Activated T-cell treated with anti-CD3 and anti-CD28 coated beads, Interleukin-2, amount 50 U/mL, for 72 hours (primary cell): ENCODE data around the gene PTHLH. TPM values are rescaled to one million over a fixed set of nuclear protein-coding genes. Genes with fewer than 3 reads are reported as not detected.

Experiments used
- ATAC-seq, 2 donors: fragments of 150-1000 bp; cut with Tn5 transposase; replicated peaks in 1 of 2; 2 replicates each; pipeline ENCODE4 v1.10.0; 2021; ENCODE audit warnings: moderate library complexity in 2 of 2, mild to moderate bottlenecking in 1 of 2
- DNase-seq, 2 donors: peaks; one replicate each; pipeline ENCODE4 v3.0.0; 2021 to 2022; ENCODE audit warnings: mixed read lengths in 1 of 2
- H3K27ac Mint-ChIP-seq: one replicate; pipeline ENCODE4 v1.8.0; 2022; ENCODE audit warnings: mild to moderate bottlenecking, moderate library complexity, mixed read lengths
- H3K27me3 Mint-ChIP-seq: one replicate; pipeline ENCODE4 v1.8.0; 2022; ENCODE audit warnings: low read depth, mixed read lengths
- H3K36me3 Mint-ChIP-seq, 2 donors: one replicate each; pipeline ENCODE4 v1.8.0; 2022; ENCODE audit warnings: mixed read lengths in 2 of 2, mild to moderate bottlenecking in 1 of 2; ENCODE audit not compliant: insufficient read depth in 2 of 2
- H3K4me1 Mint-ChIP-seq: one replicate; pipeline ENCODE4 v1.8.0; 2022; ENCODE audit warnings: low read depth, mixed read lengths
- H3K4me3 Mint-ChIP-seq, 2 donors: one replicate each; pipeline ENCODE4 v1.8.0; 2022; ENCODE audit warnings: mild to moderate bottlenecking in 2 of 2, mixed read lengths in 2 of 2, moderate library complexity in 2 of 2
- H3K9me3 Mint-ChIP-seq, 2 donors: one replicate each; pipeline ENCODE4 v1.8.0; 2022; ENCODE audit warnings: mixed read lengths in 2 of 2
- total RNA-seq, 2 donors: library from RNA; stranded (reverse); gene quantifications; one replicate each; pipeline ENCODE4 v1.2.3, GENCODE V29; 2022

The PTHLH gene
- total RNA-seq, 2 donors from 2014 or later: not detected

GRCh38 chr12:27951898-27952297 is 20.6 kb downstream of the PTHLH start:
- DNase-seq: no peak
- Mint-ChIP-seq H3K27ac (no peak overlapping the region), H3K27me3 (peaks cover 25% of the 10 kb centered on the region), H3K36me3 (no peaks in the 10 kb centered on the region), H3K9me3 (no peaks in the 10 kb centered on the region), H3K4me1 (no peaks in the 10 kb centered on the region), H3K4me3 (no peak overlapping the region)
- ATAC-seq: no peak

DNA sequence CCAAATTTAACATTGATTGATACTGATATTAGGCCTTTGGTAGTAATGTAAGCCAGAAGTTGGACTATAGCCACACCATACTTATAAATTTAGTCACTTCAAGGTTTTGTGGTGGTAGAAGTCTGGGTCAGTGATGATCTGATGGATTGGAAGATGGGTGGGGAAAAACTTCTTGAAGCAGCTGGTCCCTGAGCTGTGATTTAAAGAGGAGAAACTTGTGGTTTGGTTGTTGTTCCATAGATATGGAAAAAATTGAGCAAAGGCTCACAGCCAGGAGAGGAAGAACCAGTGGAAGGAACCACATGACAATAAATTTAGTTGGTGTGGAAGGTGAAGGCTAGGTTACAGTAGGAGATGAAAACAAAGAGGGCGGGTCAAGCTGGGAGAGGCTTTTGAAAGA is 26.1 kb downstream of the PTHLH start:
- Mint-ChIP-seq H3K4me1 (no peaks in the 10 kb centered on the region), H3K27me3 (peaks cover 33% of the 10 kb centered on the region), H3K27ac (no peak overlapping the region), H3K9me3 (no peaks in the 10 kb centered on the region), H3K36me3 (no peaks in the 10 kb centered on the region), H3K4me3 (no peak overlapping the region)
- DNase-seq: no peak
- ATAC-seq: no peak

GRCh38 chr12:27940756-27941402 is 31.7 kb downstream of the PTHLH start:
- H3K27ac Mint-ChIP-seq: no peak overlapping the region
- ATAC-seq (peak; percentile 58 to 82), DNase-seq (peak; percentile 66 to 71)
- no peaks in the 10 kb centered on the region for H3K36me3 Mint-ChIP-seq
- no peak overlapping the region for H3K4me3 Mint-ChIP-seq
- H3K27me3 Mint-ChIP-seq: peaks cover 28% of the 10 kb centered on the region
- no peaks in the 10 kb centered on the region for H3K9me3 Mint-ChIP-seq
- peaks cover 5% of the 10 kb centered on the region for H3K4me1 Mint-ChIP-seq

DNA sequence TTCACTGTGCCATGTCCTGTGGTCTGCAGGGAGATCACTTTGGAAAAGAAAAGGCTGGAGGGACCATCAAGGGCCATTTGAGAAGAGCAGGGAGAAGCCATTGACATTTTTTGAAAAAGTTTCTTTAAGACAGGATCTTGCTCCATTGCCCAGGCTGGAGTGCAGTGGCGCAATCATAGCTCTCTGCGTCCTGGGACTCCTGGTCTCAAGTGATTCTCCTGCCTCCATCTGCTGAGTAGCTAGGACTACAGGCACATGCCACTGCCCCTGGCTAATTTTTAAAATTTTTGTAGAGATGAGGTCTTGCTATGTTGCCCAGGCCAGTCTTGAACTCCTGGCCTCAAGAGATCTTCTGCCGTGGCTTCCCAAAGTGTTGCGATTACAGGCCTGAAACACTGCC is 32.3 kb downstream of the PTHLH start:
- H3K9me3 Mint-ChIP-seq: no peaks in the 10 kb centered on the region
- H3K27ac Mint-ChIP-seq: no peak overlapping the region
- H3K36me3 Mint-ChIP-seq: no peaks in the 10 kb centered on the region
- no peak for ATAC-seq
- no peak overlapping the region for H3K4me3 Mint-ChIP-seq
- peaks cover 28% of the 10 kb centered on the region for H3K27me3 Mint-ChIP-seq
- DNase-seq: no peak
- peaks cover 5% of the 10 kb centered on the region for H3K4me1 Mint-ChIP-seq

- Mint-ChIP-seq H3K9me3 (no peaks in the 10 kb centered on the region), H3K4me3 (no peak overlapping the region), H3K27ac (no peak overlapping the region), H3K4me1 (peaks cover 5% of the 10 kb centered on the region), H3K36me3 (no peaks in the 10 kb centered on the region), H3K27me3 (peaks cover 21% of the 10 kb centered on the region)
- no peak for ATAC-seq
- DNase-seq: no peak
These were observed 34.8 kb downstream of the PTHLH start for GRCh38 chr12:27937768-27938167.

- Mint-ChIP-seq H3K9me3 (peaks cover 0 to 2% of the 10 kb centered on the region in 2 donors), H3K4me3 (no peak overlapping the region), H3K27ac (no peak overlapping the region), H3K4me1 (peaks cover 5% of the 10 kb centered on the region), H3K36me3 (no peaks in the 10 kb centered on the region), H3K27me3 (peaks cover 27% of the 10 kb centered on the region)
- DNase-seq: no peak
- no peak for ATAC-seq
These were observed 36.3 kb downstream of the PTHLH start for GRCh38 chr12:27936196-27936595.

- peaks cover 0 to 2% of the 10 kb centered on the region in 2 donors for H3K9me3 Mint-ChIP-seq
- no peak overlapping the region for H3K27ac Mint-ChIP-seq
- no peaks in the 10 kb centered on the region for H3K36me3 Mint-ChIP-seq
- H3K4me3 Mint-ChIP-seq: no peak overlapping the region
- peaks cover 34% of the 10 kb centered on the region for H3K27me3 Mint-ChIP-seq
- H3K4me1 Mint-ChIP-seq: no peaks in the 10 kb centered on the region
- DNase-seq: no peak
- no peak for ATAC-seq
These were observed 38.3 kb downstream of the PTHLH start for GRCh38 chr12:27934276-27934675.

- Mint-ChIP-seq H3K27me3 (peaks cover 27% of the 10 kb centered on the region), H3K9me3 (peaks cover 0 to 2% of the 10 kb centered on the region in 2 donors), H3K27ac (no peak overlapping the region), H3K4me1 (no peaks in the 10 kb centered on the region), H3K36me3 (no peaks in the 10 kb centered on the region), H3K4me3 (no peak overlapping the region)
- no peak for DNase-seq
- peak; percentile 27 to 60 for ATAC-seq
These were observed 41.1 kb downstream of the PTHLH start for GRCh38 chr12:27931390-27931789.

DNA sequence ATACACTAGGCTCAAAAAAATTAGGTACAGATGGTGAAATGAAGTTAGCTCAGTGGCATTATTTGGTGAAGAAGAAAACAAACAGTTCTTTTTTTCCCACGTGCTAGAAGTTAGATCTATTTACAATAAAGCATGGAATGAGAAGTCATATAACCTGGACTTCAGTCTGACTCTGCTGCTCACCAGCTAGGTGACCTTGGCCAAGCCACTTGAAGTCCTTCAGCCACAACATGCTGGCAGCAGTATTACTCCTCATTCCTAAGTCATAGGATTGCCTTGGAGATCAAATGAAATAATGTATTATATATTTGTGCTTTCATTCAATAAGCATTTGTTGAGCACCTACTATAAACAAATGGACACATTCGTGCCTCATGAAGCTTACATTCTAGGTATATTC is 45.2 kb downstream of the PTHLH start:
- Mint-ChIP-seq H3K9me3 (peaks cover 0 to 2% of the 10 kb centered on the region in 2 donors), H3K4me3 (no peak overlapping the region), H3K36me3 (no peaks in the 10 kb centered on the region), H3K27ac (no peak overlapping the region), H3K27me3 (peaks cover 27% of the 10 kb centered on the region), H3K4me1 (no peaks in the 10 kb centered on the region)
- DNase-seq: no peak
- ATAC-seq: no peak

DNA sequence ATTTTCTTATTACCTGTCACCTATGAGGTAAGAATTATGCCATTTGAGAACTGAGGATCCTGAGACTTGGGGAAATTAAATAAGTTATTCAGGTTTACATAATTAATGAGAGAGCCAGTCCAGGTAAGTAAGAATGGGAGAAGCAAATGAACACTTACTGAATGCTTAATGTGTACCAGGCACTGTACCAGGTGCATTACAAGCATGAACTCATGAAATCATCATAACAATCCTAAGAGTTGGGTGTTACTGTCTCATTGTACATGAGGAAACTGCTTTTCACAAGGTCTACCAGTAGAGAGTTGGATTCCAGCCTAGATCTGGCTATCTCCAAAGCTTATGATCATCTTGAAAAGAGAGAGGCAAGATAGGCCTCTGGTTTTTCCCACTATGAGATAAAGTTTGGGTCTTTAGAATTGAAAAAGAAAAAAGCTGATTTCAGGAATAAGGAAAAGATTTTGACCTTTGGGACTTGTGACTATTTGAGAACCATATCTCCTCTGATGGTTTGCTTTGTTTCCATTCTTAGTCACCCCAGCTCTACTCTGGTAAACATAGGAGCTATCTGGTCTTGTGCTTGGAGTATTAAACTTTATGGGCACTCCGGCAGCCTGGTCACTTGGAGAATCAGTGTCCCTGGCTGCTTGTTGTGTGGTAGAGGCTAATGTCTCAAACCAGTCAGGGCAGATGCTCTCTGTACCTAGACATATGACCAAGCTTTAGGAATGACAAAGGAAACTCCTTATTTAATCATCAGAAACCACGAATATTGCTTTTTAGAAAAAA is 48.0 kb downstream of the PTHLH start:
- H3K27ac Mint-ChIP-seq: no peak overlapping the region
- peaks cover 32% of the 10 kb centered on the region for H3K27me3 Mint-ChIP-seq
- H3K9me3 Mint-ChIP-seq: no peaks in the 10 kb centered on the region
- no peaks in the 10 kb centered on the region for H3K36me3 Mint-ChIP-seq
- DNase-seq (no peak), ATAC-seq (no peak)
- H3K4me3 Mint-ChIP-seq: no peak overlapping the region
- H3K4me1 Mint-ChIP-seq: no peaks in the 10 kb centered on the region

GRCh38 chr12:27922531-27923139 is 49.9 kb downstream of the PTHLH start:
- no peaks in the 10 kb centered on the region for H3K4me1 Mint-ChIP-seq
- DNase-seq (no peak), ATAC-seq (no peak)
- no peak overlapping the region for H3K27ac Mint-ChIP-seq
- peaks cover 29% of the 10 kb centered on the region for H3K27me3 Mint-ChIP-seq
- H3K36me3 Mint-ChIP-seq: no peaks in the 10 kb centered on the region
- no peak overlapping the region for H3K4me3 Mint-ChIP-seq
- no peaks in the 10 kb centered on the region for H3K9me3 Mint-ChIP-seq

DNA sequence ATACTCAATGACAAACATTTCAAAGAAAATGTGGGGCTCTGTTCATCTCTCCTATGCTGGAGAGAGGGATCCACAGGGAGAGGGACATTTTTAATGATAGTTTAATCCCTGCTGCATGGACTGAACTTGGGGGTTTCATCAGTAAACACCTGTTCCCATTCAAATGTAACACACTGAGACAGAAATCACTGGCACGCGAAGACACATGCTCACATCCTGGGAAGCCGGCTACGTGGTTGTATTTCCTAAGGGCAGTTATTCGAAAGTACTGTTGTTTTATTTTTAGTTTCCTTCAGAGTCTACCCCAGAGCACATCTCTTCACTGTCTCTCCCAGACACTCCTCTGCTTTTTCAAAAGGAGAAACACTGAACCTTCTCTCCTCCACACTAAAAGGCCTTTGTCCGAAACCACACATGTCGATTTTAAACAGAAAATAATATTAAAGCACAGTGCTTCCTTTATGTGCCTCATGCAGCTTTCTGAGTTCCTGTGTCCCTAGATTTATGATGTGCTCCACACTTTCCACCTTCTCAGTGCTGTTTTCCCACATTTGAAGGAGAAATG is 52.8 kb downstream of the PTHLH start:
- peaks cover 2% of the 10 kb centered on the region in 2 donors for H3K9me3 Mint-ChIP-seq
- no peak overlapping the region for H3K4me3 Mint-ChIP-seq
- DNase-seq (no peak), ATAC-seq (no peak)
- no peak overlapping the region for H3K27ac Mint-ChIP-seq
- no peaks in the 10 kb centered on the region for H3K36me3 Mint-ChIP-seq
- H3K4me1 Mint-ChIP-seq: no peaks in the 10 kb centered on the region
- H3K27me3 Mint-ChIP-seq: peaks cover 39% of the 10 kb centered on the region

DNA sequence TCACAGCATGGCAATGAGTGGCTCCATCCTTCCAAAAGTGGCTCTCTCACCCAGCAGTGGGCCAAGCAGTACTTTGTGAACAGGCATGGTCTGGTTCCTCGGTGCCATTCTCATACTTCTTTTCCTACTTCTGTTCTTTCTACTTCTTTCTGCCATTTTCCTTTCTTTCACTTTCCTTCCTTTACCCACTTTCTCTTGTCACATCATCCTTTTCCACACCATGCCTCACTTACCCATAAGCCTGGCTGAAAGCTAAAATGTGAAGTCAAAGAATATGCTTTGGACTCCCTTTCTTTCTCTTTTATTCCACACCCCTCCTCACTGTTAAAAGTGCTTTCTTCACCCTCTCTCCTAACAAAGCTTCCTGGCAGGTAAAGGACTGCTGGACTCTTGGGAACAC is 57.0 kb downstream of the PTHLH start:
- Mint-ChIP-seq H3K9me3 (peaks cover 2 to 5% of the 10 kb centered on the region in 2 donors), H3K4me1 (no peaks in the 10 kb centered on the region), H3K4me3 (no peak overlapping the region), H3K36me3 (no peaks in the 10 kb centered on the region), H3K27ac (no peak overlapping the region), H3K27me3 (peaks cover 17% of the 10 kb centered on the region)
- DNase-seq: no peak
- ATAC-seq: no peak
